HCT116 (cell line): ENCODE data around the gene PHPT1.

ENCODE experiments used
- ATF3 ChIP-seq: IDR thresholded peaks from 2 replicates; pipeline ENCODE4 v1.6.1; 2012
- CBX3 ChIP-seq: IDR thresholded peaks from 2 replicates; pipeline ENCODE4 v1.6.1; 2012; ENCODE audit warnings: low read depth
- CTCF ChIP-seq, 3 experiments: fragments of 200-600 bp in 1 of 3; sonication (generic) in 1 of 3; IDR thresholded peaks in 2 of 3; conservative IDR thresholded peaks in 1 of 3; 2 replicates each; pipeline ENCODE4 v1.5.1; 2012 to 2017; ENCODE audit warnings: low read depth in 2 of 3, low read length in 2 of 3, antibody characterized with exemption in 1 of 3, borderline replicate concordance in 1 of 3, control low read depth in 1 of 3, mild to moderate bottlenecking in 1 of 3, mixed read lengths in 1 of 3, mixed run types in 1 of 3, moderate library complexity in 1 of 3; ENCODE audit not compliant: insufficient read depth in 1 of 3
- EZH2 ChIP-seq: fragments of 200-600 bp; sonication (generic); IDR thresholded peaks from 2 replicates; pipeline ENCODE4 v1.6.1; 2017; ENCODE audit warnings: antibody characterized with exemption, mixed run types
- JUND ChIP-seq: IDR thresholded peaks from 2 replicates; pipeline ENCODE4 v1.6.1; 2012
- MAX ChIP-seq: IDR thresholded peaks from 2 replicates; pipeline ENCODE4 v1.6.1; 2012
- POLR2A ChIP-seq: IDR thresholded peaks from 2 replicates; pipeline ENCODE4 v1.7.0; 2011; ENCODE audit warnings: borderline replicate concordance; ENCODE audit not compliant: insufficient read depth, insufficient read length; ENCODE audit errors: extremely low read depth
- ZBTB33 ChIP-seq: IDR thresholded peaks from 2 replicates; pipeline ENCODE4 v1.6.1; 2011; ENCODE audit warnings: mild to moderate bottlenecking, low read length, moderate library complexity; ENCODE audit not compliant: insufficient replicate concordance; ENCODE audit errors: extremely low read depth

- TF ChIP-seq ATF3 (no peak), CTCF (IDR thresholded peaks at IDR 0.05 in 2 of 3, conservative IDR thresholded peaks at IDR 0.05 in 1 of 3; ENCODE audit: borderline replicate concordance in 1 of 3, insufficient read depth in 1 of 3, low read depth in 2 of 3, low read length in 2 of 3) (no peak), EZH2 (no peak), CBX3 (no peak), POLR2A (no peak), JUND (no peak), MAX (no peak), ZBTB33 (no peak)
Measured at GRCh38 chr9:136825295-136826187, 23.7 kb upstream of the PHPT1 start.
